AG08395 (cell line): Measurements from ENCODE around the gene GRID2.

Experiments used
- DNase-seq: peaks from one replicate; pipeline ENCODE4 v3.0.0; 2012; ENCODE audit warnings: mixed read lengths, low spot score

GRID2 gene

GRCh38 chr4:93414041-93414550 lies 1110.3 kb downstream of the GRID2 start:
- DNase-seq: no peak

GRCh38 chr4:93416344-93417128 lies 1112.8 kb downstream of the GRID2 start:
- DNase-seq: no peak

GRCh38 chr4:93431371-93431770 lies 1127.6 kb downstream of the GRID2 start:
- no peak for DNase-seq

- no peak for DNase-seq
Measured at GRCh38 chr4:93433840-93434239, 1130.1 kb downstream of the GRID2 start.

- DNase-seq: no peak
Measured at GRCh38 chr4:93436000-93436626, 1132.3 kb downstream of the GRID2 start.

- no peak for DNase-seq
Measured at GRCh38 chr4:93437991-93438390, 1134.2 kb downstream of the GRID2 start.

GRCh38 chr4:93444860-93445259 lies 1141.1 kb downstream of the GRID2 start:
- no peak for DNase-seq

GRCh38 chr4:93446038-93446437 lies 1142.3 kb downstream of the GRID2 start:
- DNase-seq: no peak

GRCh38 chr4:93448691-93449293 lies 1145.0 kb downstream of the GRID2 start:
- no peak for DNase-seq

- DNase-seq: no peak
Measured at GRCh38 chr4:93451954-93452353, 1148.2 kb downstream of the GRID2 start.

- no peak for DNase-seq
Measured at GRCh38 chr4:93461541-93461940, 1157.8 kb downstream of the GRID2 start.

GRCh38 chr4:93466446-93466845 lies 1162.7 kb downstream of the GRID2 start:
- DNase-seq: no peak

GRCh38 chr4:93467484-93468155 lies 1163.9 kb downstream of the GRID2 start:
- no peak for DNase-seq

GRCh38 chr4:93469560-93469959 lies 1165.8 kb downstream of the GRID2 start:
- DNase-seq: no peak

GRCh38 chr4:93475730-93476129 lies 1172.0 kb downstream of the GRID2 start:
- no peak for DNase-seq

- no peak for DNase-seq
Measured at GRCh38 chr4:93478805-93479204, 1175.0 kb downstream of the GRID2 start.

GRCh38 chr4:93480452-93480851 lies 1176.7 kb downstream of the GRID2 start:
- DNase-seq: no peak

- no peak for DNase-seq
Measured at GRCh38 chr4:93495346-93495745, 1191.6 kb downstream of the GRID2 start.

GRCh38 chr4:93501244-93501643 lies 1197.5 kb downstream of the GRID2 start:
- no peak for DNase-seq

GRCh38 chr4:93501946-93502345 lies 1198.2 kb downstream of the GRID2 start:
- no peak for DNase-seq

- no peak for DNase-seq
Measured at GRCh38 chr4:93502991-93503390, 1199.2 kb downstream of the GRID2 start.

- no peak for DNase-seq
Measured at GRCh38 chr4:93513851-93514250, 1210.1 kb downstream of the GRID2 start.

GRCh38 chr4:93515208-93515607 lies 1211.4 kb downstream of the GRID2 start:
- DNase-seq: no peak
